Kidney capillary endothelial cell (primary cell): ENCODE measurements around the gene MSI2.

Experiments used
- DNase-seq: peaks from one replicate; pipeline ENCODE4 v3.0.0-alpha.2; 2018; ENCODE audit warnings: low spot score

Gene MSI2

DNA sequence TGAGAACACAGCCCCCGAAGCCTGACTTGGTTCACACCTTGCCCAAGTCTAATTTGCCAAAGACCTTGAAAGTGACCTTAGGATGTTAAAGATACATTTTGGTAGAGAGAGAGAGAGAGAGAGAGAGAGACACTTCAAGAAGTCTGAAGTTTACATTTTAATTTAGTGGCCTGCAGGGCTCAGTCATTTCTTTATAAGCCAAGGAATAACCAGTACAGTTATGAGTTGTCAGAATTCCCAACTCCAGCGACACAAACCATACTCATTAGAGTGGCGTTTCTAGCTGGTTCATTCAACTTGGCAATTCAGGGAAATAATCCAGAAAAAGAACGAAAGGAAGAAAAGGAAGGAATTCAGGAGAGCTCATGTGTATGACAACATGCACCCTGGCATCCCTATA is 284.7 kb downstream of the MSI2 start:
- no peak for DNase-seq

DNA sequence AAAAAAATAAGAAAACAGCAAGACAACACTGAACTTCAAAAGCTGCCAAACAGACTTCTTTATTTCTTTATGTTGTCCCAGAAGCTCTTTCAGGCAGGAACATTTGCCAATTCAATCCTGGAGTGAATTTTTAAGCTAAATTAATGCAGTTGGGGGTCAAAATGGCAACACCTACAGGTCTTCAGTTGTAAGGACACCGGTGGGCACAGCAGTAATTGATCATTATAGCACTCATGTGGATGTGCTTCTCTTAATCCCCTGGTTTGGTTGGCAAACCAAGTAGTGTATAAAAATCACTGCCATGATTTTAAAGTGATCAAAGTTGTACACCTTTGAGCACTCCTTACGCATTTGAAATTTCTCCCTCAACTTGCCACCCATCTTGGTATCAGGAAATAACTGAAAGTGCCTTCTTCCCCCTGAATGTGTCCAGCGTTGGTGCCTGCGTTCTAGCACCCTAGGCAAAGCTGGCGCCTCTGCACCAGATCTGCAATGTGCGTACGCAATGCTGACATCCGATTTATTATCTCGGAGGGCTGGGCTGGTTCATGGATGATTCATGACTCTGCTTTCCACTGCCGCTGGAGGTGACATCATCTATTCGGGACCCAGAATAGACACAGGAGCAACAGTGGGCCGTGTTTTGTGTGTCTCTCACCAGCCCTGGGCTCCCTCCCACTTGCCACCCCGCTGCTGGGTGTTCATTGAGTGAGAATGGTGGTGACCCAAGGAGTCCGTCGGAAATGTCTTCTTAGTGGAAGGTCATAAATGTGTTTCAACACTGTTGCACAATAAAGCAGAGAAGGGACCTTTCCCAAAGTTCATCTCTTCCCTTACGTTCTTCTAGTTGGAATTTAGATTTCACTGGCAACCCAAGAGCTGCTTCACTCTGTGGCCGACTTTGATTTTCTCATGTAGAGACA is 285.4 kb downstream of the MSI2 start:
- DNase-seq = peak; percentile 80

DNA sequence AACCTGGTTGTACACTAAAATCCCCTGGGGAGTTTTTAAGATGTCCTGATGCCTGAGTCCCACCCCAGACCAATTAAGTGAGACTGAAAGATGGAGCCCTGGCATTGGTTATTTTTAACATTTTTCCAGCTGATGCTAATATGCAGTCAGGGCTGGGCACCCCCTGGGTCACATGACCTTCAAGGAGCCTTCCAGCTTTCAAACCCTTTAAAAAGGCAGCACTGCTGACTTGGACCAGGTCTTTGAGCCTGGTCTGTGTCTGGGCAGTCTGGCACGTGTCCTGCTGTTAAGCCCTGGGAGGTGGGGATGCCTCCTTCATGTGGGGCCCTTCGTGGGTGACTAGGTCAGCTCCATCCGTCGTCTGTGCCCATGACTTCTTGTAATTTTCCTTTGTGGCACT is 286.2 kb downstream of the MSI2 start:
- no peak for DNase-seq

- DNase-seq = no peak
Observed at GRCh38 chr17:57543230-57543629, 286.9 kb downstream of the MSI2 start.

GRCh38 chr17:57544401-57544800 is 288.1 kb downstream of the MSI2 start:
- no peak for DNase-seq

DNA sequence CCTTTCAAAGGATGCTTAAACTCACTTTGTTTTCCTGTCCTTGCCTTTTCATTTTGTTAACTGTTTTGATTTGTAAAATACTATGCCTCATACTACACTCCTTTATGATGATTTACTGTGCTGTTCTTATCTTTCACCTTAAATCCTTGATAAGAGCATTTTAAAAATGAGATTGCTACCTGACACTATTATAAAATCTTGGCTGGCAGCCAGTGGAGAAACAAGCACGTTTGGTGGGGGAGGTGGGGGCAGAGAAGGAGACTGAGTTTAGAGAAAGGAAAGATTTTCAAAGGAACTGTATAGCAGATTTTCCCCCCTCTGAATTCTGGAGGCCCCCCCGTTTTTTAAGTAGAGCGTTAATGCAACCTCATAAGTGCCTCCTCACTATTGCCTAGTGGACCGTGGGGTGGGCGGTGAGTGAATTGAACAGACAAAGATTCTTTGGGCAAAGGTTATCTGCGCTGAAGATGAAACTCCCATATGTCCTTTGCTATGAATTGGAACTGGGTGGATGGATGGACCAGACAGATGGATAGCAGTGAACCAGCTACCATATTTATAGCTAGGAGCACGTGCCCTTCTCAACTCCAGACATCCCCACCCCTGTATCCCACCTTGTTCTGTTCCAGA is 288.6 kb downstream of the MSI2 start:
- no peak for DNase-seq

GRCh38 chr17:57545731-57546342 is 289.5 kb downstream of the MSI2 start:
- DNase-seq = no peak

DNA sequence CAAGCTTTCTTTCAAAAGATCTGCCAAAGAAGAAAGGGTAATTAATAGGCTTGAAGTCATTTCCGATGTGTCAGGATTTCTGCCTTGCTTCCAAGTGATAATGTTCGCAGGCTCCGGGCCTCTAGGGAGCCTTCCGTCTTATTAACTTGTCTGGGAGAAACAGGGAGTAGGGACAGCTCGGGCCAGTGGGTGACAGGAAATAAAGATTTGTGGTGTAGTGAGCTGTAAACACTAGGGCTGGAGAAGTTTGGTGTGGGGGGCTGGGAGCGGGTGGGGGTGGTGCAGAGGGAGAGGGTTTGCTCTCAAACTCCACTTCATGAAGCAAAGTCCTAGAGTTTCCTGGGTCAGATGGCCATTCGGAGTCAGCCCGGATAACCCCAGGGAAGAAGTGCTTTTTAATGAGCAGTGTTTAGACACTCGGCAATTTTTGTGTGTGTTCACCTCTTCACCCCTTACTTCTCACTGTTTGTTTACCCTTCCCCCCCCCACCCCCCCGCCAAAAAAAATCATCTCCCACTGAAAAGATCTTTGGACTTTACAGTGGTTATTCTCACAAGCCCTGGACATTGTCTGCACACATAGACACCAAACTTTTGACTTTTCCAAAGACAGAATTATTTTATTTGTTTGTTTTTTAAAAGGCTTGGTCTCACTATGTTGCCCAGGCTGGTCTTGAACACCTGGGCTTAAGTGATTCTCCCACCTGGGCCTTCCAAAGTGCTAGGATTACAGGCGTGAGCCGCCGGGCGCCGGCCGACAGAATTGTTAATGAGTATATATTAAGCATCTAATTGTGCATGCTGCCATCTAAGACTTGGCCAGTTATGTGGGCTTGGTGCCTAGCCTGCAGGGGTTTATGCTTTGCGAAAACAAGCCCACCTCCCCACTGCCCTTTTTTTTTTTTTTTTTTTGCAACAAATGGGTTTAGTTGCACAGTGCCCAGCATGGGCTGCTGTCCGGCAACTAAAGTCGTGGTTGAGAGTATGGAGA is 292.4 kb downstream of the MSI2 start:
- DNase-seq = peak; percentile 45

DNA sequence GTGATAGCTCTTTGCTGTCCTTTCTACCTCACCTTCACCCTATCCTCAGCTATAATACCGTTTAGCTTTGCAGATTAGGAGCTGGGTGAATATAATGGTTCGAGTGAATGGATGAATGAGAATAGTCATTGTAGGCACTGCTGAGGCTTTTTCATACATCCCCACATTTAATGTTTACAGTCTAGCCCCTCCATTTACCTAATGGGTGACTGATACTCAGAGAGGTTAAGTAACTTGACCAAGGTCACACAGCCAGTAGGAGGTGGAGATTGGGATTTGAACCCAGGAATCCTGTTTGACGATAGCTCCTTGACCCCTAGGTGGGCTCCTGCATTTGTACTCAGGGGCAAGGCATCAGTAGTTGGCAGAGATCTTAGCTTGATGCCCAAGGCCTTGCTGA is 293.1 kb downstream of the MSI2 start:
- DNase-seq = no peak

- DNase-seq = no peak
Observed at GRCh38 chr17:57550016-57550415, 293.7 kb downstream of the MSI2 start.

DNA sequence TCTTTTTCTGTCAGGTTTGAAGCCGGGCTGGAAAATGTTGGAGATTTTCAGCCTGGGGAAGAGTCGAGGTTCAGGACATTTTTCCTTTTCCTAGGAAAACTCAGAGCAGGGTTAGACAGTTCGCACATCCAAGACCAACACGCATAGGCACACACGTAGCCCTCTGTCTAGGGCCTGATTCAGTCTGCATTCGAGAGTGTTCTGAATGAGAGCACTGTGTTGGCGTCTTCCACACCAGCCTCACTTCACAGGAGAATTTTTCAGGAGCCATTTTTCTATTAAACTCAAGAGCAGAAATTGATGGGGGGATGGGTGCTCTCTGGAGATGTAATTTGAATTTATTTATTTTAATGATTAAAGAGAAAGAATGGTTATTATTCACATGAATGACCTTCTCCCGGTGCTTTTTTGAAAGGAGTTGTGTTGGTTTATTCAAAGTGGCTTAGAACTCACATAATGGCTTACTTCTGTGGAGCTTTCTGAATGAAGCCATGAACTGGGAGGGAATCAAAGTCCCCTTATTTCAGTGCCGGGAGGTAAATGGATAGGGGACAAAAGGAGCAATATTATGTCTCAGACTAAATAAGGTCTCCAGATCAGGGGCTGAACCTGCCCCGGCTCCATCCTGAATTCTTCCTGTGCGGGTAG is 294.5 kb downstream of the MSI2 start:
- no peak for DNase-seq

DNA sequence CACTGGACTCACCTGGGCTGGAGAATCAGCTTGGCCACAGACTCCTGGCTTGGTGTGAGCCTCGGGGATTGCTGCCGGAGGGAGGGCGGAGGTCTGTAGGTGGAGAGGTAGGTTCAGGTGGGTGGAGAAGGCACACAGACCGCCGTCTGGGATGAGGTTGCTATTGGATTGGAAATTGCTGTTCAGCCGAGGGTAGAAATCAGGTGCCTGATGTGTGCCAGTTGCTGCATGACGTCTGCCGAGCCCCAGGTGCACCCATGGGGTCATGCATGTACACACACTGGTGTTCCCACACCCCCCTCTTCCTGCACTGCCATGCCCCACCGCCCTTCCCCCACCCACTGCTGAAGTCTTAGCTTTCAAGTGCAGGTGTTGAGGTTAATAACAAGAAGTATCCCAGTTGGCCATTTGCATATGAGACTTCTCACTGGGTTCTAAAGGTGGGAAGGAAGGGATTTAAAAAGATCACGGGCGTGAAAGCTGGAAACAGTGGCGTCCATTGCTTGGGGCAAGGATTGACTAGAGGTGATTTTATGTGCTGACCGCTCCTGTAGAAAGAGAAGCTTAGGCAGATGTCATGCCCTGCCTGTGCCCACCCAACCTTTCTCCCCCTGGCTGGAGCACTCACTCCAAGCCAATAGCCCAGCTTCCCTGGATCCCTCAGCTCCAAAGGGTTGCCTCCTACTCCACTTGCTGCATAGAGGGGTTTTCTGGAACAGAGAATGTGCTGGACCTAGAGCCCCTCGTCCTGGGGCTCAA is 295.2 kb downstream of the MSI2 start:
- DNase-seq = no peak

DNA sequence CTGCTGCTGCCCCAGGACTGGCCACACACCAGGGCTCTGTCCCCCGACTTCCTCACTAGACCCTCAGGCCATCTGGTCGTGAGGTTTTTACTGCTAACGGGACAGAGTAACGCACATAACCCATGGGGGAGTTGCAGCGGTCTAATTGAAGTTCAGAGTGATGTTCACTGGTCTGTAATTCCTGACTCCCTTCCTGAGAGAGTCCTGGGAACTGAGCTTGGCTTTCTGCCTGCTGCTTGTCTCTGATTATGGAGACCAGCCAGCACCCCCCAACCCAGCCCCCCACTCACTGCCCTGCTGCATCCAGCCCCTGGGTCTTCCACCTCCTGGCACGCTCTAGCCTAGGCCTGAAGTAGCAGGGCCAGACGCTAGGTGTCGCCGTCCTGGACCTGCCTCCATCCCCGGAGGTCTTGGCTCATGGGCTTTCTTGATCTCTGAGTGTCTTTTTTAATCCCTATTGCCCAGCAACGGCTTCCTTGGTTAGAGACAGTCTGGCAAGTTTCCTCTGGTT is 295.8 kb downstream of the MSI2 start:
- DNase-seq = peak; percentile 33

- no peak for DNase-seq
Observed at GRCh38 chr17:57553526-57553925, 297.2 kb downstream of the MSI2 start.

DNA sequence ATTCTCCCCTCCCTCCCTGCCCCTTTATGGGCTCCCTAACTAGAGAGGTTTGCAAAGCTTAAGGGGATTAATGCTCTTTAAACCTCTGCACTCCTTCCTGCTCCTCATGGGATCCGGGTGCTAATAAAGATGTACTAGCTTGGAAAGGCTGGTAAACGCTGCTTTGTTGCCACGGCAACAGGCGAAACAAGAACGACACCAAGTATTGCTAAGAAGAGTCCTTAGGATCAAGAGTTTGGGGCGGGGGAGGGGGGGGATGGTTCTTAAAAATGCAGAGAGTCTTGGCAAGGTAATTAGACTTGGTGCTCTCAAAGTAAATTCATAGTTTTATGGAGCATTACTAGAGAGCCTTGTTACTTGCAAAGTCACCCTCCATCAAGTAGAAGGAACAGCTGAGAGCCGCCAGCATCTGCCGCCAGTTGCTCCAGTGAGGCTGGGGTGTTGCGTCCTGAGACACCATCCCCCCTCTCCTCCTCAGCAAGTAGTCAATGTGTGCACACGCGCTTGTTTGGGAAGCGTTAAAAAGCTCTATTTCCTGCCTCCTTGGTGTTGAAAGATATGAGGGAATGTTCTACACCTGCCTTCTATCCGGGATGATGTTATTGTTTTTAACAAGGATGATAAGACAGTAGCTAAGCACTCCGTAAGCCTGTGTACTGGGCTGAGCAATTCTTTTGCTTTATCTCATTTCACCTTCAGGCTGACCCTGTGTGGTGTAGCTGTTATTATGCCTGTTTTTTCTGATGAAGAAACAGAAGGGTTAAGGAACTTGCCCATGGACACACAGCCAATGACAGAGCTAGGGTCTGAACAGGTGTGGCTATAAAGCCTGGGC is 297.9 kb downstream of the MSI2 start:
- no peak for DNase-seq

DNA sequence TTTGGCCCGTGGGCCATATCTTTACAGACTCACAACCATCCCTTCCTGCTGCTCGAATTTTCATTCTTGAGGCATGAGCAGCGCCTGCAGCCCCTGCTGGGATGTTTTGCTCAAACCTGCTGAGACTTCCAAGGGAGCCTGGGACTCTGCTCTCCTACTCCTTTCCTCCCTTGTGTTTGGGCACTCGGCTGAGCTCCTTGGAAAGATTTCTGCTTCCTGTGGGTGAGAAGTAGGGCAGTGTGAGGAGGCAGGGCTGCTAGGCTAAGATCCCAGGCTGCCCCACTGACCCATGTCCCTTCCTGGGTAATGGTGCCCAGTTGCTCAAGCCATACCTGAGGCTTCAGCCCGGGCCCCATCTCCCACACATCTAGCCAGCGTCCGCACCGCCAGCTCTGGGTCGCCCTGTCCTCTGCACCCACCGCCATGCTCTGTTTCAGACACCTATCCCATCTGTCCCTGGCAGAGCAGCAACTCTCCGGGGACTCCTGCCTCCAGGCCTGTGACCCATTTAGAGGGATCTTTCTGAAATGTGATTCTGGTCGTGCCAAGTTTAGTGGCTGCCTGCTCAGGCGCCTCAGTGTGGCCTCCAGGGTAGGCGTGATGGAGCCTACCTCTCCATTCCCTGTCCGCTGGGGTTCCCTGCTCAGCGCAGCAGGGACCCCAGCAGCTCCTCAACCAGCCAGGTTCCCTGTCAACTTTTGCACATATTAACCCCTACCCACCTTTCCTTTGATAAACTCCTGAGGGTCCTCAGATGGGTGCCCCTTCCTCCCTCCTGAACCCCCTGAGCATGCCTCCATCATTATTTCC is 298.7 kb downstream of the MSI2 start:
- DNase-seq = no peak

DNA sequence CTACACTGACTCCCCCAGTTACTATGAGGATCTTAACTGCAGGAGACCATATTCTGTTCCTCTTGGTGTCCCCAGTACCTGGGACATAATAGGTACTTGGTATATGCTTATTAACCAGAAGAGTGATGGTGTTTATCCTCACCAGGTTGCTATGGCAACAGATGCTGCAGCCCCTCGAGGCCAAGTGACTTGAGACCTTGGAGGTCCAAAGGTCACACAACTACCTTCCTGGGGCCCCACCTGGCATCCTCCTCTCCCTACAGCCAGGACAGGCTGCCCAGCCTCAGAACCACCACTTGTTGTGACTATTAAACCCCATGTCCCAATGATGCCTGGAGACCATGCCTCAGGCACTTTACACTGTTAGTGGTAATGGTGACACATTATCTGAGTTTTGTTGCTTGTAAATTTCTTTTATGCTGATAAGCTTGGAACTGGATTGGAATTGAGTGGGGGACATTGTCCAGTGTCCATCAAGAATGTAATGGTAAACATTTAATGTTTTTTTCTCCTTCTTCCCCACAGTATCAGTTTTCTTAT is 299.4 kb downstream of the MSI2 start:
- no peak for DNase-seq

DNA sequence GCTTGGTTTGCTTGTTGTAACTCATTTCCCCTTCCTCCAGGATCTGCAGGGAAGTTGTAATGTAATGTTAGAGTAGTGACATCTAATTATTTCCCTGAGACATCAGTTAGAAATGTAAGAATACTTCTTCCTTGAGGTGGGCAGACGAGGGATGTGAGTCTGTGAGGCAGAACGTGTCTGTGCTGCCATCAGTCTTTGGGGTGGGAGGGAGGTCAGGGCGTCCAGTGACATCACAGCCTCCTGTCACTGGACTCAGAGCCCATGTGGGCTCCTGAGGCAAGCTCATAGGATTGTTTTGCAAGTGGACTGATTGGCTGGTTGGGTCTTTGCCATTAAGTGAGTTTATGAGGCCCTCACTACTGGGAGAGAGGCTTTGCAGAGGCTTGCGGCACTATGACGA is 300.0 kb downstream of the MSI2 start:
- DNase-seq = peak; percentile 8
